D341Med (cell line): ENCODE measurements around the gene CTRL.
"Not testable (repeated sequence)": the region's sequence is repeated elsewhere in the genome, so short reads cannot be mapped to it uniquely, and the experiment has no call there.

ENCODE experiments used
- DNase-seq: peaks from one replicate; pipeline ENCODE4 v3.0.0; 2012; ENCODE audit warnings: low spot score

CTRL gene

GRCh38 chr16:67940446-67941089 lies 8.9 kb upstream of the CTRL start:
- no peak for DNase-seq

- DNase-seq, result no peak
These were observed 8.1 kb upstream of the CTRL start for GRCh38 chr16:67939507-67940445.

DNA sequence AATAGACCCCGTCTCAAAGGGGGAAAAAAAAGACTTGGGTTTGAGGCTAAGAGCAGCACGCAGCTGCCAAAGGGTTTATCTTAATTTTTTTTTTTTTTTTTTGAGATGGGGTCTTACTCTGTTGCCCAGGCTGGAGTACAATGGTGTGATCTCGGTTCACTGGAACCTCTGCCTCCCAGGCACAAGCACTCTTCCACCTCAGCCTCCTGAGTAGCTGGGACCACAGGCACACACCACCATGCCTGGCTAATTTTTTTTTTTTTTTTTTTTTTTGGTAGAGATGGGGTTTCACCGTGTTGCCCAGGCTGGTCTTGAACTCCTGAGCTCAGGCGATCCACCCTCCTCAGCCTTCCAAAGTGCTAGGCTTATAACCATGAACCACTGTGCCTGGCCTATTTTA lies 6.1 kb upstream of the CTRL start:
- not testable (repeated sequence) for DNase-seq

DNA sequence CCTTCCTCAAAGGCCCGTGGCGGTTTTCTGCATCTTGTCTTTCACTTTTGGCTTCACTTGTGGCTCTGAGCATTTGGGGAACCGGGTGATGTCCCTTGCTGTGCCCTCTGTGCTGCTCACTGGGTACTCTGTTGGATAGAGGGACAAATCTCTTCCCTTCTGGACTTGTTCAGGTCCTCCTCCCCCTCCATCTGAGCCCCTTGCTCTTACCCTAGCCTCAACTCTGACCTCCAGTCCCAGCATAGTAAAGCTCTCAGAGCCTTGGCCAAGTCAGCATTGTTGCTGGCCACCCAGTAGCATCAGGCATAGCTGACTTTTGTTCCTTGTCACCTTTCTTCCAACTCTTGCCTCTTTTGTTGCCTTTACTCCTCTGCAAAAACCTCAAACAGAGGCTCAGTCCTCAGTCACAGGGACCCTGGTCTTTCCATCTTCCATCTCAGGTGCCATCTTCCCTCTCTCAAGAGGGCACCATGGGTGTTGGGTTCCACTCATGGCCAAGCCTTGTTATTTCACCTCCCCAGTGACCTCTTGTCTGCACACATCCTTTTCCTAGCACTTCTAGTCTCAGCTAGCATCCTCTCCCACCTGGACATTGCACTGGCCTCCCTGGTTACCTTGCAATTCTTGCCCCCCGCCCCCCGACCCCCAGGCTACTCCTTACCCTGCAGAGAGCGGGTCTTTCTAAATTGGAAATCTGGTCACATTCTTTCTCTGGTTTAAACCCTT lies 5.4 kb upstream of the CTRL start:
- DNase-seq, result no peak

- peak; percentile 62 for DNase-seq
These were observed 4.6 kb upstream of the CTRL start, which contains the start of gene PSMB10 for GRCh38 chr16:67936124-67936879. TSS of gene PSMB10 (minus strand) at chr16:67936850. CDS start at chr16:67936749, 101 bp downstream.

DNA sequence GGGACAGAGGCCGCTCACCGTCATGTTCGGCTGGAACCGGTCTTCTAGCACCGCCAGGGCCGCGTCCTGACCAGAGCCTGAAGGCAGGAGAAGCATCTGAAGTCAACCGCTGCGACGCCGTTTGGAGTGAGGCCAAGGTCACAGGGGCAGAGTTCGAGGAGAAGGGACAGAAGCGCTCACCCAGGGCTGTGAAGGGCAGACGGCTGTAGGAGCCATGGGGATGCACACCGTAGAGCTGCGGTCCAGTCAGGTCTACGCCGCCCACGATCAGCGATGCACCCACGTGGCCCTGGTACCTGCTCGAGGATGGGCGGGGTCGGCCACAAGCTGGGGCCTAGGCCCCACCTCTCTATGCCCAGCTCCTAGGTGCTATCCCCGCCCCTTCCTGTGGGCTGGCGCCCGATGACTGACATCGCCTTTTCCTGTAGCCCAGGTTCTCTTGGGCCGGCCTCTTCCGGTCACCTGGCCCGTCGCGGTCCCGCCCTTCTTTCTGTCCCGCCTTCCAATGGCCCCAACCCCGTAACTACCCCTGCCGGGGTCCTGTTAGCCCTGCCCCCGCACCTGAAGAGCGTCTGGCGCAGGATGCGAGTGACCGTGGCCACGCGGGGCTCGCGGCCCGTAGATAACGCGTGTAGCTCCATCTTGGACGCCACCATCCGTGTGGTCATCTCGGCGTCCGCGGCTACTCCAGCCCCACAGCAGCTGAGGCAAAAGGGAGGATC lies 3.9 kb upstream of the CTRL start:
- DNase-seq, result peak; percentile 95

DNA sequence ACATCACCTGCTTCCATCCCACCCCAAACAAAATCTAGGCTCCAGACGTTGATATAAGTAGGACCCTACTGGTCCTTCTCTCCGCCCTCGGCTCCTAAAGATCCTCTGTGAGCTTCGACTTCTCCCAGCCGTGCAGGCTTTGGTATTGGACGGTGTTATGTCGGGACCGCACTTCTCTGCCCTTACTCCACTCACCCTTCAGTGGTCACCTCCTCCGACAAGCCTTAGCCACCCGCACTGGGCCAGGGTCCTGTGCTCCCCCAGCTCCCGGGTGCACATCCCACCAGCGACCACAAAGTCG lies 3.4 kb upstream of the CTRL start:
- DNase-seq, result no peak

DNA sequence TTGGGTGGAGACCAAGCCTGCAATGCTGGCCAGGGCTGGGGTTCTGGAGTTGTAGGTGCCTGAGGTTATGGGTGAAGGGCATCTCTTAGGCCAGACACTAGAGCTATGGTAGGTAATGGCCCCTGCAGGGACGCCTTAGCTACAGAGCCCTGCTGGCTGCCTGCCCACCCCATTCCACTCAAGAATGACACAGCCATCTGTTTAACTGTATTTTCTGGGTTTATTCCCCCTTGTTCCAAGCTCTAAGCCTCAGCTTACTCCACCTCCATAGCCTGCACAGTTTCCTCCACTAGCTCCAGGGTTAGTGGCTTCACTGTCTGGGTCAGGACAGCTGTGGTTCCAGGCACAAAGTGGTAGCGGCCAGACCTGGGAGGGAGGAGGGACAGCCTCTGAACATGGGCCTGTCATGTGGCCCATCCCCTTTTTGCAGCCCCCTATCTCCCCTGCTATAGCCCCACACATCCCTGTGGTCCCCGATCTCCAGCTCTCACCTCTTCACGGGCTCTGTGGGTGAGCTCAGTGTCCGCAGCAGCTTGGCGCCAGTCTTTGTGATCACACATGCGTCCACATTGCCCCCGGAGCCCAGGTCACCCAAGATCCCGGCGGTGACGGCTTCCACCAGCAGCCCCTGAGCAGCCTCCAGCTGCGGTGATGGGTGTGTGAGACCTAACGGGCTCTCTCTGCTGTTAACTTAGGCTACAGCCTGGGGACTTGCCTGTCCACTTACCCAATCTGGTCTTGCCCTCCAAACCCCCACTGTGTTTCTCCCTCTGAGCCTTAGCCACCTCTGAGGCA lies 2.8 kb upstream of the CTRL start:
- DNase-seq, result peak; percentile 50

DNA sequence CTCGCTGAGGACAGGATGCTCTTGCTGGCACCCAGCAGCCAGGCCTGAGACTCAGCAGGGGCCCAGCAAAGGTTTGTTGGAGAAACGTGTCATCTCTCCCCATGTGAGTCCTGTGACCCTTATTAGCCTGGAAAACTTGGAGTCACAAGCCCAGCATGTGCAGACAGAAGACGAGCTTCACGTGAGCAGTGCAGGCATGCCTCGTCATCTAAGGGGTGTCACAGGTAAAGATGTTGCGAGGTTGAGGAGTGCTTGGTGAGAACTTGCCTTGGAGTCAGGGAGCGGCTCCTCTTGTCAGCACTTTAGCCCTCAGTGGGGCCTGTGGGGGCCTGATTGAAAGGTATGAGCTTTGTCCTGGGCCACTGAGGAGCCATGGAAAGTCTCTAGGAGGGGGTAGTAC lies 2.1 kb upstream of the CTRL start:
- no peak for DNase-seq

DNA sequence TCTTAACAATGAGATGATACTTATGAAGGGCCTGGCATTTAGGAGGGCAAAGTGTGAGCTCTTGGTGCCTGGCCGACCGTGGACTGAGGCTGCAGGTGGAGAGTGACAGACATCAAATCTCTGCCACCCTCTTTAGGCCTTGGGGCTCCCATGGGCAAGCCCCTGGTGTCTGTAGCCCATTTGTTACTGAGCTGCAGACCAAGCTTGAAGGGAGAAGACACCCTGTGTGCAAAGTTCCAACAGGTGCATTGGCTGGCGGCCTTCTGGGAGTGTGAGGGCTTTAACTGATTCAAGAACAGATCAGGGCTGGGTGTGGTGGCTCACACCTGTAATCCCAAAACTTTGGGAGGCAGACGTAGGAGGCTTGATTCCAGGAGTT lies 789 bp upstream of the CTRL start:
- no peak for DNase-seq

DNA sequence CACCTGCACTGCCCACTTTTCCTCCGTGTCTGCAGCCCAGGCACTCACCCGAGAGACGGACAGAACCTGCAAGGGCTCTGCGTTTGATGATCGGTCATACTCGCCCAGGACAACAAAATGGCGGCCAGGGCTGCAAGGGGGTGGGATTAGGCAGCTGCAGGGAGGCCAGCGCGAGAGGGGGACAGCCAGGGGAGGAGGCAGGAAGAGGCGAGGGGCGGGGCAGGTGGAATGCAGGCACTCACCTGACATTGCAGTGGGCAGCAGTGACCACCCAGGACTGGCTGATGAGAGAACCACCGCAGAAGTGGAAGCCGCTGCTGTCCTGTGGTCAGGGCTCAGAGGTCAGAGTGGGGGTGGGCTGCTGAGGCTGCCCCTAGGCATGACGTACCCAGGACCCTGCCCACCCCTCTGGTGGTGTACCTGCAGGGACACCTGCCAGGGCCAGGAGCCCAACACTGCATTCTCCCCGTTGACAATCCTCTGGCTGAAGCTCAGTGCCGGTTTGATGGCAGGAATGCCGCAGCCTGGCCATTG lies 917 bp downstream of the CTRL start:
- no peak for DNase-seq

DNA sequence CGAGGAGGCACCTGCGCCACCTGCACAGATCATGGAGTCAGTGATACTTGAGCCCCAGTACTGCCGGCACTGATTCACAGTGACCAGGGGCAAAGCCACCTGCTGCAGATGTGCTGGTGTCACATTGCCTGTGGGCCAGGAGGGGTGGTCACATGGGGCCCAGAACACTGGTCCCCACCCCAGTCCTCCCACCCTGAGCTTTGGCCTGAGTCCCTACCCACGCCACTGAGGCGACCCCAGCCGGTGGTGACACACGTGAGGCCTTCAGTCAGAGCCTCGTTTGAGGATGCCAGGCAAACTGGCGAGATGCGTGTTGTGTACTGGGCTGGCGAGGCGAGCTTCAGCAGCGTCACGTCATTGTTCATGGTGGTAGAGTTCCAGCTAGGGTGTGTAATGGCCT lies 1.5 kb downstream of the CTRL start:
- no peak for DNase-seq

- peak; percentile 86 for DNase-seq
These were observed 2.9 kb downstream of the CTRL start for GRCh38 chr16:67928561-67929364.

DNA sequence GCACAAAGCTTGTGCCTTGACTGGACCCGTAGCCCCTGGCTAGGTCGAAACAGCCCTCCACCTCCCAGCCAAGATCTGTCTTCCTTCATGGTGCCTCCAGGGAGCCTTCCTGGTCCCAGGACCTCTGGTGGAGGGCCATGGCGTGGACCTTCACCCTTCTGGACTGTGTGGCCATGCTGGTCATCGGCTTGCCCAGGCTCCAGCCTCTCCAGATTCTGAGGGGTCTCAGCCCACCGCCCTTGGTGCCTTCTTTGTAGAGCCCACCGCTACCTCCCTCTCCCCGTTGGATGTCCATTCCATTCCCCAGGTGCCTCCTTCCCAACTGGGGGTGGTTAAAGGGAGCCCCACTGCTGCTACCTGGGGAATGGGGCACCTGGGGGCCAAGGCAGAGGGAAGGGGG lies 3.5 kb downstream of the CTRL start:
- no peak for DNase-seq

DNA sequence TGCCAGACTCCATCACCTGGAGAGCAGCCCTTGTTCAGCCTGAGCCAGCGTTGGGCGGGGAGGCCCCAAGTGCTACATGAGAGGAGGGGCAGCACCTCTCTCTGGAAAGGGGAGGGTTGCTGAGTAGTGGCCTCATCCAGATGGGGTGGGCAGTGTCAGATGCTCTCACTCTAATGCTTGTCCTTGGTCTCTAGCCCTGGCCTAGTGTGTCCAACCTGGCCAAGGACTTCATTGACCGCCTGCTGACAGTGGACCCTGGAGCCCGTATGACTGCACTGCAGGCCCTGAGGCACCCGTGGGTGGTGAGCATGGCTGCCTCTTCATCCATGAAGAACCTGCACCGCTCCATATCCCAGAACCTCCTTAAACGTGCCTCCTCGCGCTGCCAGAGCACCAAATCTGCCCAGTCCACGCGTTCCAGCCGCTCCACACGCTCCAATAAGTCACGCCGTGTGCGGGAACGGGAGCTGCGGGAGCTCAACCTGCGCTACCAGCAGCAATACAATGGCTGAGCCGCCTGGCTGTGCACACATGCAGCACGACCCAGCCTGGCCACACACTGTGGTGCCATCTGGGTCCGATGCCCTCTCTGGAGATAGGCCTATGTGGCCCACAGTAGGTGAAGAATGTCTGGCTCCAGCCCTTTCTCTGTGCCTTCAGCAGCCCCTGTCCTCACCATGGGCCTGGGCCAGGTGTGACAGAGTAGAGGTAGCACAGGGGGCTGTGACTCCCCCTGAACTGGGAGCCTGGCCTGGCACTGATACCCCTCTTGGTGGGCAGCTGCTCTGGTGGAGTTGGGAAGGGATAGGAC lies 4.3 kb downstream of the CTRL start:
- DNase-seq, result no peak

- peak; percentile 85 for DNase-seq
These were observed 5.4 kb downstream of the CTRL start for GRCh38 chr16:67926181-67926750.

- DNase-seq, result no peak
These were observed 7.3 kb downstream of the CTRL start for GRCh38 chr16:67924140-67924906.
